ENCODE data around the gene FAM181A. TPM values are rescaled to one million over a fixed set of nuclear protein-coding genes. Genes with fewer than 3 reads are reported as not detected.
A peak's percentile ranks its signal among the peaks of the same experiment; 100 is the strongest.

Gene FAM181A
- total RNA-seq, 1 experiment from 2014 or later: not detected

GRCh38 chr14:93938751-93939303 lies 11.7 kb downstream of the FAM181A start:
- H3K4me2 ChIP-seq (ENCODE audit: low read length): peak overlapping the region; percentile 67; the same call in 1 of the 2 replicates
- POLR2A ChIA-PET (ENCODE audit: unreplicated experiment): no interaction called here

GRCh38 chr14:93939304-93940229 lies 12.4 kb downstream of the FAM181A start:
- Histone ChIP-seq H3K4me2 (ENCODE audit: low read length) (peak overlapping the region; percentile 67), H3K36me3 (ENCODE audit: low read depth, low read length) (no peaks in the 10 kb centered on the region), H3K27me3 (ENCODE audit: low read length) (no peaks in the 10 kb centered on the region), H2AFZ (ENCODE audit: low read length) (peak overlapping the region; percentile 62; the same call in 1 of the 2 replicates), H3K9ac (ENCODE audit: low read length) (no peak overlapping the region), H3K9me3 (ENCODE audit: low read length) (no peaks in the 10 kb centered on the region), H4K20me1 (ENCODE audit: low read length) (no peaks in the 10 kb centered on the region), H3K4me1 (ENCODE audit: insufficient read depth, low read length) (peaks cover 26% of the 10 kb centered on the region), H3K27ac (ENCODE audit: low read length) (no peak overlapping the region), H3K4me3 (ENCODE audit: low read length) (peak overlapping the region; percentile 42; the same call in 1 of the 2 replicates), H3K79me2 (ENCODE audit: low read length) (no peaks in the 10 kb centered on the region), H3F3A (ENCODE audit: low read length, unreplicated experiment) (no peaks in the 10 kb centered on the region), H3K9me2 (replicated peaks; ENCODE audit: low read length) (no peaks in the 10 kb centered on the region)
- ChIA-PET CTCF (interaction anchor here (0.6 to 1.7 kb wide), 5 partner anchors 31 to 197 kb away, joined by 3 to 15 read pairs (median 5); partner anchors contain the start of gene OTUB2), POLR2A (ENCODE audit: unreplicated experiment) (no interaction called here)
- TF ChIP-seq EZH2 (IDR thresholded peaks at IDR 0.05; ENCODE audit: low read length, unreplicated experiment): no peak
- TF ChIP-seq CTCF (conservative IDR thresholded peaks at IDR 0.05; ENCODE audit: low read depth, low read length): peak; percentile 78
- DNase-seq: peak; percentile 67
- no TSS peak for BruUV-seq (replicated peaks)
- intact Hi-C loops (cut with micrococcal nuclease): loop anchor here (1.0 kb wide), 1 partner anchor 62 kb away; no protein-coding TSS in a partner anchor
- peak; percentile 84 for ATAC-seq

More at GRCh38 chr14:93938751-93939303, 11.7 kb downstream of the FAM181A start:
- Histone ChIP-seq H4K20me1 (ENCODE audit: low read length) (no peaks in the 10 kb centered on the region), H3F3A (ENCODE audit: low read length, unreplicated experiment) (no peaks in the 10 kb centered on the region), H3K36me3 (ENCODE audit: low read depth, low read length) (no peaks in the 10 kb centered on the region), H3K79me2 (ENCODE audit: low read length) (no peaks in the 10 kb centered on the region), H3K4me3 (ENCODE audit: low read length) (no peak overlapping the region), H2AFZ (ENCODE audit: low read length) (no peak overlapping the region), H3K9me3 (ENCODE audit: low read length) (no peaks in the 10 kb centered on the region), H3K27ac (ENCODE audit: low read length) (no peak overlapping the region), H3K9me2 (replicated peaks; ENCODE audit: low read length) (no peaks in the 10 kb centered on the region), H3K9ac (ENCODE audit: low read length) (no peak overlapping the region), H3K27me3 (ENCODE audit: low read length) (no peaks in the 10 kb centered on the region), H3K4me1 (ENCODE audit: insufficient read depth, low read length) (peaks cover 26% of the 10 kb centered on the region)
- no TSS peak for BruUV-seq (replicated peaks)
- TF ChIP-seq EZH2 (IDR thresholded peaks at IDR 0.05; ENCODE audit: low read length, unreplicated experiment) (no peak), EZH2phosphoT487 (IDR thresholded peaks at IDR 0.05; ENCODE audit: borderline replicate concordance, low read length) (no peak), CTCF (conservative IDR thresholded peaks at IDR 0.05; ENCODE audit: low read depth, low read length) (no peak)
- DNase-seq (no peak), ATAC-seq (no peak)
- intact Hi-C loops (cut with micrococcal nuclease): loop anchor here (1.0 kb wide), 1 partner anchor 62 kb away; no protein-coding TSS in a partner anchor
- CTCF ChIA-PET: interaction anchor here (1.7 kb wide), 1 partner anchor 32 kb away, joined by 15 read pairs; no protein-coding TSS in a partner anchor
